Measurements from ENCODE around the gene IFNL3.
"Not testable (repeated sequence)": the region's sequence is repeated elsewhere in the genome, so short reads cannot be mapped to it uniquely, and the experiment has no call there.

DNA sequence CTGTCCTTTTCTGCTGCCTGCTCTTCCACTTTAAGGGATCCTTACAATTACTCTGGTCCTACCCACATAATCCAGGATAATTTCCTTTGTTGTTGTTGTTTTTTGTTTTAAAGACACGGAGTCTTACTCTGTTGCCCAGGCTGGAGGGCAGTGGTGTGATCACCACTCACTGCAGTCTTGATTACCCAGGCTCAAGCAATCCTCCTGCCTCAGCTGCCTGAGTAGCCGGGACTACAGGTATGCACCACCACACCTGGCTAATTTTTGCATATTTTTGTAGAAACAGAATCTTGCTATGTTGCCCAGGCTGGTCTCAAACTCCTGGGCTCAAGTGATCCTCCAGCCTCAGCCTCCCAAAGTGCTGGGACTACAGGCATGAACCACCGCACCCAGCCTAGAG, 29.5 kb downstream of the IFNL3 start:
- TF ChIP-seq MYC (IDR thresholded peaks at IDR 0.05; ENCODE audit: low read depth, low read length); POLR2A (IDR thresholded peaks at IDR 0.05; ENCODE audit: extremely low read depth, insufficient read length): not testable (repeated sequence)
- TF ChIP-seq, protein P1, sequence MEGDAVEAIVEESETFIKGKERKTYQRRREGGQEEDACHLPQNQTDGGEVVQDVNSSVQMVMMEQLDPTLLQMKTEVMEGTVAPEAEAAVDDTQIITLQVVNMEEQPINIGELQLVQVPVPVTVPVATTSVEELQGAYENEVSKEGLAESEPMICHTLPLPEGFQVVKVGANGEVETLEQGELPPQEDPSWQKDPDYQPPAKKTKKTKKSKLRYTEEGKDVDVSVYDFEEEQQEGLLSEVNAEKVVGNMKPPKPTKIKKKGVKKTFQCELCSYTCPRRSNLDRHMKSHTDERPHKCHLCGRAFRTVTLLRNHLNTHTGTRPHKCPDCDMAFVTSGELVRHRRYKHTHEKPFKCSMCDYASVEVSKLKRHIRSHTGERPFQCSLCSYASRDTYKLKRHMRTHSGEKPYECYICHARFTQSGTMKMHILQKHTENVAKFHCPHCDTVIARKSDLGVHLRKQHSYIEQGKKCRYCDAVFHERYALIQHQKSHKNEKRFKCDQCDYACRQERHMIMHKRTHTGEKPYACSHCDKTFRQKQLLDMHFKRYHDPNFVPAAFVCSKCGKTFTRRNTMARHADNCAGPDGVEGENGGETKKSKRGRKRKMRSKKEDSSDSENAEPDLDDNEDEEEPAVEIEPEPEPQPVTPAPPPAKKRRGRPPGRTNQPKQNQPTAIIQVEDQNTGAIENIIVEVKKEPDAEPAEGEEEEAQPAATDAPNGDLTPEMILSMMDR (IDR thresholded peaks at IDR 0.05; ENCODE audit: low read depth, low read length), result not testable (repeated sequence)
- TF ChIP-seq, protein P2, sequence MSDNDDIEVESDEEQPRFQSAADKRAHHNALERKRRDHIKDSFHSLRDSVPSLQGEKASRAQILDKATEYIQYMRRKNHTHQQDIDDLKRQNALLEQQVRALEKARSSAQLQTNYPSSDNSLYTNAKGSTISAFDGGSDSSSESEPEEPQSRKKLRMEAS (IDR thresholded peaks at IDR 0.05; ENCODE audit: low read depth, low read length), result not testable (repeated sequence)

All from NB4 (cell line).